ENCODE results near the gene MTRF1L. TPM values are rescaled to one million over a fixed set of nuclear protein-coding genes. Genes with fewer than 3 reads are reported as not detected.

Gene MTRF1L
- total RNA-seq, 1 donor from 2014 or later, result 8.1 TPM

DNA sequence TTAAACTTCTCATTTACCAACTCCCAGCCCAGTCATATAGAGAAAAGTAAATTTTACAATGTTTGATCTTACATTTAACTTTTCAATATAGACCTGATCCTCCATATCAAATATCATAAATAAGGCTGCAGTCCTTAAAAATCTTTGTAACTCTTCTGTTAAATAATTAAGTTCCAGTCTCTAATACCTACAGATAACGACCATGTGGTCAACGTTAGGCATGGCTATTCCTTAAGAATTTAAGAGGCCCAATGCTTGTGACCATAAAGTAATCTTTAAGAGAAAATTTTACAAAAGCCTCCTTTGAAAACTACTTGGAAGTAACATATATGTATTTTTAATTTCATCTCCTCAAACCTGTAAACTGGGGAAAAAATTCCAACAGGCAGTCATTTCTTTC lies 21.3 kb downstream of the MTRF1L start:
- Histone ChIP-seq H3K27me3 (no peaks in the 10 kb centered on the region), H3K27ac (no peak overlapping the region), H3K36me3 (no peaks in the 10 kb centered on the region), H3K4me1 (peaks cover 36% of the 10 kb centered on the region), H3K9me3 (no peaks in the 10 kb centered on the region), H3K4me3 (no peak overlapping the region)
- intact Hi-C loops (cut with DNase I), result no loop called here
- TF ChIP-seq POLR2AphosphoS5 (IDR thresholded peaks at IDR 0.05; ENCODE audit: insufficient read depth in 1 of 2, low read depth in 1 of 2) (no peak), POLR2A (IDR thresholded peaks at IDR 0.05) (no peak), CTCF (IDR thresholded peaks at IDR 0.05) (no peak)
- no peak for DNase-seq (ENCODE audit: extremely low spot score in 2 of 2)

GRCh38 chr6:152980656-152981055 lies 21.9 kb downstream of the MTRF1L start:
- intact Hi-C loops (cut with DNase I), result no loop called here
- TF ChIP-seq POLR2A (IDR thresholded peaks at IDR 0.05), result no peak
- no peak for TF ChIP-seq CTCF (IDR thresholded peaks at IDR 0.05)
- TF ChIP-seq POLR2AphosphoS5 (IDR thresholded peaks at IDR 0.05; ENCODE audit: insufficient read depth in 1 of 2, low read depth in 1 of 2), result no peak
- H3K27me3 ChIP-seq, result no peaks in the 10 kb centered on the region
- peaks cover 36% of the 10 kb centered on the region for H3K4me1 ChIP-seq
- no peak for DNase-seq (ENCODE audit: extremely low spot score in 2 of 2)
- no peak overlapping the region for H3K27ac ChIP-seq
- no peak overlapping the region for H3K4me3 ChIP-seq
- no peaks in the 10 kb centered on the region for H3K36me3 ChIP-seq
- H3K9me3 ChIP-seq, result no peaks in the 10 kb centered on the region

DNA sequence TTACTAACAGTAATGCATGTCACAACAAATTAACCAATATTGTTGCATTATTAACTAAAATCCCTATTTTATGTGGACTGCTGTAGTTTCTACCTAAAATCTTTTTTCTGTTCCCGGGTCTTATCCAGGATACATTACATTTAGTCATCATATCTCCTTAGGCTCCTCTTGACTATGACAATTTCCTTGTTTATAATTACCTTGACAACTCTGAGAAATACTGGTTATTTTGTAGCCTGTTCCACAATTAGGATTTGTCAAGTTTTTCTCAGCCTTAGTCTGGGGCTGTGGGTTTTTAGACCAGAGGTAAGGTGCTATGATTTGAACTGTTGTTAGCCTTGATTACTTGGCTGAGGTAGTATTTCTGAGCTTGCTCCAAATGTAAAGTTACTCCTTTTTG lies 23.4 kb downstream of the MTRF1L start:
- Histone ChIP-seq H3K4me1 (peaks cover 22% of the 10 kb centered on the region), H3K4me3 (no peak overlapping the region), H3K27me3 (no peaks in the 10 kb centered on the region), H3K9me3 (no peaks in the 10 kb centered on the region), H3K27ac (no peak overlapping the region), H3K36me3 (peaks cover 0 to 9% of the 10 kb centered on the region in 2 donors)
- TF ChIP-seq POLR2A (IDR thresholded peaks at IDR 0.05), result no peak
- TF ChIP-seq CTCF (IDR thresholded peaks at IDR 0.05), result no peak
- no peak for TF ChIP-seq POLR2AphosphoS5 (IDR thresholded peaks at IDR 0.05; ENCODE audit: insufficient read depth in 1 of 2, low read depth in 1 of 2)
- intact Hi-C loops (cut with DNase I), result no loop called here
- DNase-seq (ENCODE audit: extremely low spot score in 2 of 2), result no peak

GRCh38 chr6:152978058-152978457 lies 24.5 kb downstream of the MTRF1L start:
- no peak for DNase-seq (ENCODE audit: extremely low spot score in 2 of 2)
- no peak overlapping the region for H3K27ac ChIP-seq
- H3K4me3 ChIP-seq, result no peak overlapping the region
- peaks cover 0 to 11% of the 10 kb centered on the region in 2 donors for H3K36me3 ChIP-seq
- intact Hi-C loops (cut with DNase I), result no loop called here
- H3K27me3 ChIP-seq, result no peaks in the 10 kb centered on the region
- peaks cover 22% of the 10 kb centered on the region for H3K4me1 ChIP-seq
- TF ChIP-seq CTCF (IDR thresholded peaks at IDR 0.05), result no peak
- H3K9me3 ChIP-seq, result no peaks in the 10 kb centered on the region

DNA sequence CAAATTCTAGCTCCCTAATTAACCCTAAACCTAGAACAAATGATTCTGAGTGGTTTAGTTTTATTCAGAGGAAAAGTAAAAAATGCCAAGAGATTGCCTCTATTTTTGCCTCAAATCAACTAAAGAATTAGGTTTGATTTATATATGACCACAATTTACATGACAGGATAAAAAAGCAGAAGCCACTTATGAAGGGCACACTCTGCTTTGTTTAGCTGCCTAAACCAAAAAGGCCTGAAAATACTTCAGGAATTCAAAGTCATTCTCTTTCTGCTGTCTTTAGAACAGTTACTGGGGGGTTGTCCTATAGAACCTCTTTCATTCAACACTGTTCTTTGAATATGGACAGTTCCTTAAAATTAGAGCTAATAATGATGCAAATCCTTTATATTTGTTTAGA lies 25.0 kb downstream of the MTRF1L start:
- H3K4me3 ChIP-seq, result no peak overlapping the region
- intact Hi-C loops (cut with DNase I), result no loop called here
- TF ChIP-seq CTCF (IDR thresholded peaks at IDR 0.05), result no peak
- no peak for TF ChIP-seq POLR2AphosphoS5 (IDR thresholded peaks at IDR 0.05; ENCODE audit: insufficient read depth in 1 of 2, low read depth in 1 of 2)
- TF ChIP-seq POLR2A (IDR thresholded peaks at IDR 0.05), result no peak
- H3K27me3 ChIP-seq, result no peaks in the 10 kb centered on the region
- DNase-seq (ENCODE audit: extremely low spot score in 2 of 2), result no peak
- H3K9me3 ChIP-seq, result no peaks in the 10 kb centered on the region
- peaks cover 19% of the 10 kb centered on the region for H3K4me1 ChIP-seq
- peaks cover 0 to 16% of the 10 kb centered on the region in 2 donors for H3K36me3 ChIP-seq
- H3K27ac ChIP-seq, result no peak overlapping the region
